ENCODE data around the gene SLC6A12. TPM values are rescaled to one million over a fixed set of nuclear protein-coding genes. Genes with fewer than 3 reads are reported as not detected.

Gene SLC6A12
- total and polyA plus RNA-seq, 9 of the 15 experiments (the other 6 are each of a cell fraction or from before 2014, with no cell fraction given), result not detected

- Histone ChIP-seq H3K27ac (ENCODE audit: extremely low read depth, low read depth, low read length) (no peak overlapping the region), H3K9ac (ENCODE audit: insufficient read depth in 1 of 2, low read depth in 2 of 2, low read length in 2 of 2) (no peak overlapping the region), H3K27me3 (ENCODE audit: control insufficient read depth in 2 of 2, insufficient read depth in 2 of 2, low read length in 2 of 2) (peaks cover 5 to 62% of the 10 kb centered on the region in 2 experiments; a peak in 3 of 5 replicates), H3K4me1 (replicated peaks in 1 of 2; ENCODE audit: control insufficient read depth in 2 of 2, insufficient read depth in 2 of 2, low read length in 2 of 2) (peaks cover 0 to 24% of the 10 kb centered on the region in 2 experiments; a peak in 3 of 5 replicates), H4K20me1 (replicated peaks; ENCODE audit: control insufficient read depth, insufficient read depth, low read length) (no peaks in the 10 kb centered on the region), H3K9me3 (replicated peaks; ENCODE audit: control insufficient read depth, insufficient read depth, low read depth, low read length) (no peaks in the 10 kb centered on the region), H3K79me2 (ENCODE audit: control insufficient read depth, insufficient read depth, low read length) (no peaks in the 10 kb centered on the region), H3K4me2 (ENCODE audit: insufficient read depth, low read length) (no peak overlapping the region), H2AFZ (ENCODE audit: low read depth, low read length) (no peak overlapping the region), H3K36me3 (ENCODE audit: control insufficient read depth, insufficient read depth, low read length) (no peaks in the 10 kb centered on the region), H3K4me3 (no peak overlapping the region), H3K9me1 (ENCODE audit: control insufficient read depth, insufficient read depth, low read length) (no peaks in the 10 kb centered on the region)
- no peak for DNase-seq (ENCODE audit: extremely low read depth in 1 of 4, low spot score in 3 of 4)
- ChIA-PET CTCF (ENCODE audit: low intra/inter-chr PET ratio) (no interaction called here), POLR2A (interaction anchor here (0.6 kb wide), 1 partner anchor 12 kb away, joined by 3 read pairs; no protein-coding TSS in a partner anchor)
- no TSS peak for BruUV-seq (replicated peaks)
- intact Hi-C loops (cut with micrococcal nuclease) (no loop called here), in situ Hi-C loops (cut with MboI) (no loop called here)
- WGBS (ENCODE audit: insufficient coverage, low coverage, missing lambda C conversion rate), result 16% methylated on average over 18 of the region's 29 CpGs
- TF ChIP-seq TAF1 (IDR thresholded peaks at IDR 0.05; ENCODE audit: control insufficient read depth, extremely low read depth, insufficient read depth, low read length, severe bottlenecking), result no peak
- TF ChIP-seq, protein P1, sequence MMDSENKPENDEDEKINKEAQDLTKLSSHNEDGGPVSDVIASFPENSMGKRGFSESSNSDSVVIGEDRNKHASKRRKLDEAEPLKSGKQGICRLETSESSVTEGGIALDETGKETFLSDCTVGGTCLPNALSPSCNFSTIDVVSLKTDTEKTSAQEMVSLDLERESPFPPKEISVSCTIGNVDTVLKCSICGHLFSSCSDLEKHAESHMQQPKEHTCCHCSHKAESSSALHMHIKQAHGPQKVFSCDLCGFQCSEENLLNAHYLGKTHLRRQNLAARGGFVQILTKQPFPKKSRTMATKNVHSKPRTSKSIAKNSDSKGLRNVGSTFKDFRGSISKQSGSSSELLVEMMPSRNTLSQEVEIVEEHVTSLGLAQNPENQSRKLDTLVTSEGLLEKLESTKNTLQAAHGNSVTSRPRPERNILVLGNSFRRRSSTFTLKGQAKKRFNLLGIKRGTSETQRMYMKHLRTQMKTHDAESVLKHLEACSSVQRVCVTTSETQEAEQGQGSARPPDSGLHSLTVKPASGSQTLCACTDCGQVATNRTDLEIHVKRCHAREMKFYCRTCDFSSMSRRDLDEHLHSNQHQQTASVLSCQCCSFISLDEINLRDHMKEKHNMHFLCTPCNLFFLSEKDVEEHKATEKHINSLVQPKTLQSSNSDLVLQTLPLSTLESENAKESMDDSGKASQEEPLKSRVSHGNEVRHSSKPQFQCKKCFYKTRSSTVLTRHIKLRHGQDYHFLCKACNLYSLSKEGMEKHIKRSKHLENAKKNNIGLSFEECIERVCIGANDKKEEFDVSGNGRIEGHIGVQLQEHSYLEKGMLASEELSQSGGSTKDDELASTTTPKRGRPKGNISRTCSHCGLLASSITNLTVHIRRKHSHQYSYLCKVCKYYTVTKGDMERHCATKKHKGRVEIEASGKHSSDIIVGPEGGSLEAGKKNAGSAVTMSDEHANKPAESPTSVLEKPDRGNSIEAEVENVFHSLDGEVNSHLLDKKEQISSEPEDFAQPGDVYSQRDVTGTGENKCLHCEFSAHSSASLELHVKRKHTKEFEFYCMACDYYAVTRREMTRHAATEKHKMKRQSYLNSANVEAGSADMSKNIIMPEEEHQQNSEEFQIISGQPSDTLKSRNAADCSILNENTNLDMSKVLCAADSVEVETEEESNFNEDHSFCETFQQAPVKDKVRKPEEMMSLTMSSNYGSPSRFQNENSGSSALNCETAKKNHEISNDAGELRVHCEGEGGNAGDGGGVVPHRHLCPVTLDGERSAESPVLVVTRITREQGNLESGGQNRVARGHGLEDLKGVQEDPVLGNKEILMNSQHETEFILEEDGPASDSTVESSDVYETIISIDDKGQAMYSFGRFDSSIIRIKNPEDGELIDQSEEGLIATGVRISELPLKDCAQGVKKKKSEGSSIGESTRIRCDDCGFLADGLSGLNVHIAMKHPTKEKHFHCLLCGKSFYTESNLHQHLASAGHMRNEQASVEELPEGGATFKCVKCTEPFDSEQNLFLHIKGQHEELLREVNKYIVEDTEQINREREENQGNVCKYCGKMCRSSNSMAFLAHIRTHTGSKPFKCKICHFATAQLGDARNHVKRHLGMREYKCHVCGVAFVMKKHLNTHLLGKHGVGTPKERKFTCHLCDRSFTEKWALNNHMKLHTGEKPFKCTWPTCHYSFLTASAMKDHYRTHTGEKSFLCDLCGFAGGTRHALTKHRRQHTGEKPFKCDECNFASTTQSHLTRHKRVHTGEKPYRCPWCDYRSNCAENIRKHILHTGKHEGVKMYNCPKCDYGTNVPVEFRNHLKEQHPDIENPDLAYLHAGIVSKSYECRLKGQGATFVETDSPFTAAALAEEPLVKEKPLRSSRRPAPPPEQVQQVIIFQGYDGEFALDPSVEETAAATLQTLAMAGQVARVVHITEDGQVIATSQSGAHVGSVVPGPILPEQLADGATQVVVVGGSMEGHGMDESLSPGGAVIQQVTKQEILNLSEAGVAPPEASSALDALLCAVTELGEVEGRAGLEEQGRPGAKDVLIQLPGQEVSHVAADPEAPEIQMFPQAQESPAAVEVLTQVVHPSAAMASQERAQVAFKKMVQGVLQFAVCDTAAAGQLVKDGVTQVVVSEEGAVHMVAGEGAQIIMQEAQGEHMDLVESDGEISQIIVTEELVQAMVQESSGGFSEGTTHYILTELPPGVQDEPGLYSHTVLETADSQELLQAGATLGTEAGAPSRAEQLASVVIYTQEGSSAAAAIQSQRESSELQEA (IDR thresholded peaks at IDR 0.05; ENCODE audit: low read depth), result no peak
- TF ChIP-seq KHSRP (IDR thresholded peaks at IDR 0.05), result no peak
- no peak for FAIRE-seq
- no peak for ATAC-seq
Observed at GRCh38 chr12:170371-171225, 43.4 kb downstream of the SLC6A12 start.
